Aortic smooth muscle cell (primary cell): ENCODE results near the gene NPR2. TPM values are rescaled to one million over a fixed set of nuclear protein-coding genes. Genes with fewer than 3 reads are reported as not detected.

Experiments
- total RNA-seq: library from RNA; depleted of rRNA; stranded (reverse); fragments of >200 nt; gene quantifications from 2 replicates; pipeline ENCODE4 v1.2.3, GENCODE V29; 2014

The NPR2 gene
- total RNA-seq = 21.5 and 34.6 TPM in 2 replicates

GRCh38 chr9:35791297-35791921 is at the start of gene NPR2:
NPR2 (plus strand) TSS chr9:35791591; CDS start chr9:35792409, 818 bp downstream.

GRCh38 chr9:35748858-35749514 is 42.4 kb upstream of the NPR2 start, which contains the start of the genes GBA2 and RGP1:
GBA2 (minus strand) TSS chr9:35749228; CDS start chr9:35748704, 524 bp downstream.
RGP1 (plus strand) TSS chr9:35749287; CDS start chr9:35749756, 469 bp downstream.

GRCh38 chr9:35754264-35754663 is 37.1 kb upstream of the NPR2 start, which contains the start of gene MSMP:
MSMP (minus strand) TSS chr9:35754276; CDS start chr9:35754129, 147 bp downstream.

GRCh38 chr9:35812025-35812602 is 20.7 kb downstream of the NPR2 start, which contains the start of gene SPAG8:
SPAG8 (minus strand) TSS chr9:35812262; CDS start chr9:35812147, 115 bp downstream.

GRCh38 chr9:35814841-35815543 is 23.6 kb downstream of the NPR2 start, which contains the start of gene HINT2:
HINT2 (minus strand) TSS chr9:35815042; CDS start chr9:35814979, 63 bp downstream.

GRCh38 chr9:35828716-35829083 is 37.3 kb downstream of the NPR2 start, which contains the start of gene FAM221B:
FAM221B (minus strand) TSS chr9:35828732; CDS start chr9:35826161, 2,571 bp downstream.

GRCh38 chr9:35829084-35829763 is 37.8 kb downstream of the NPR2 start, which contains the start of gene TMEM8B:
TMEM8B (plus strand) TSS chr9:35829228; CDS start chr9:35829448, 220 bp downstream.

Other genes with a start within 250 kb of the NPR2 start
- gene TESK1, start 186.3 kb upstream of the NPR2 start, total RNA-seq = 8.2 and 9.6 TPM in 2 replicates
- gene CD72, start 173.2 kb upstream of the NPR2 start, total RNA-seq = 1.1 TPM in 2 replicates
- gene SIT1, start 140.7 kb upstream of the NPR2 start, total RNA-seq = 0.25 and 0.53 TPM in 2 replicates
- gene RMRP, start 133.6 kb upstream of the NPR2 start, total RNA-seq = 33,640 and 43,179 TPM in 2 replicates
- gene CCDC107, start 133.3 kb upstream of the NPR2 start, total RNA-seq = 16.1 and 19.0 TPM in 2 replicates
- gene ARHGEF39, start 126.4 kb upstream of the NPR2 start, total RNA-seq = 0.44 and 0.53 TPM in 2 replicates
- gene CA9, start 117.7 kb upstream of the NPR2 start, total RNA-seq = not detected in 2 replicates
- 805 and 904 TPM in 2 replicates for gene TPM2, start 101.7 kb upstream of the NPR2 start, total RNA-seq
- gene TLN1, start 59.4 kb upstream of the NPR2 start, total RNA-seq = 322 and 363 TPM in 2 replicates
- gene CREB3, start 58.9 kb upstream of the NPR2 start, total RNA-seq = 79.8 and 82.0 TPM in 2 replicates
- gene GBA2, start 42.4 kb upstream of the NPR2 start, total RNA-seq = 21.4 and 29.0 TPM in 2 replicates
- gene RGP1, start 42.3 kb upstream of the NPR2 start, total RNA-seq = 13.6 and 17.5 TPM in 2 replicates
- 0.31 and 1.6 TPM in 2 replicates for gene MSMP, start 37.3 kb upstream of the NPR2 start, total RNA-seq
- gene SPAG8, start 20.7 kb downstream of the NPR2 start, total RNA-seq = 1.7 TPM in 2 replicates
- 38.2 and 39.0 TPM in 2 replicates for gene HINT2, start 23.5 kb downstream of the NPR2 start, total RNA-seq
- not detected in 2 replicates for gene FAM221B, start 37.1 kb downstream of the NPR2 start, total RNA-seq
- gene TMEM8B, start 37.6 kb downstream of the NPR2 start, total RNA-seq = 2.0 and 3.0 TPM in 2 replicates
- not detected in 2 replicates for gene OR13J1, start 78.8 kb downstream of the NPR2 start, total RNA-seq
- gene HRCT1, start 114.6 kb downstream of the NPR2 start, total RNA-seq = 1.3 and 2.2 TPM in 2 replicates
- gene SPAAR, start 117.9 kb downstream of the NPR2 start, total RNA-seq = 0.12 and 0.26 TPM in 2 replicates
- gene OR2S2, start 166.6 kb downstream of the NPR2 start, total RNA-seq = not detected in 2 replicates
- 25.1 and 26.9 TPM in 2 replicates for gene RECK, start 245.3 kb downstream of the NPR2 start, total RNA-seq